ENCODE measurements around the gene PXDC1.
"Not testable (repeated sequence)": the region's sequence is repeated elsewhere in the genome, so short reads cannot be mapped to it uniquely, and the experiment has no call there.

The PXDC1 gene

GRCh38 chr6:3779574-3779849, 28.0 kb upstream of the PXDC1 start:
- no peaks in the 10 kb centered on the region for H3K36me3 ChIP-seq (ENCODE audit: control insufficient read depth, insufficient read depth, low read length, severe bottlenecking)
- no peak overlapping the region for H3K4me3 ChIP-seq (ENCODE audit: low read length)
- H3K9me3 ChIP-seq (ENCODE audit: control insufficient read depth, low read length): no peaks in the 10 kb centered on the region
- DNase-seq (ENCODE audit: low read depth): no peak
- peaks cover 9% of the 10 kb centered on the region for H3K4me1 ChIP-seq (ENCODE audit: control insufficient read depth, insufficient read depth, low read length)
- no peak overlapping the region for H3K9ac ChIP-seq (ENCODE audit: low read length)
- peaks cover 6% of the 10 kb centered on the region for H3K27me3 ChIP-seq (replicated peaks; ENCODE audit: control insufficient read depth, insufficient read depth, low read length)

DNA sequence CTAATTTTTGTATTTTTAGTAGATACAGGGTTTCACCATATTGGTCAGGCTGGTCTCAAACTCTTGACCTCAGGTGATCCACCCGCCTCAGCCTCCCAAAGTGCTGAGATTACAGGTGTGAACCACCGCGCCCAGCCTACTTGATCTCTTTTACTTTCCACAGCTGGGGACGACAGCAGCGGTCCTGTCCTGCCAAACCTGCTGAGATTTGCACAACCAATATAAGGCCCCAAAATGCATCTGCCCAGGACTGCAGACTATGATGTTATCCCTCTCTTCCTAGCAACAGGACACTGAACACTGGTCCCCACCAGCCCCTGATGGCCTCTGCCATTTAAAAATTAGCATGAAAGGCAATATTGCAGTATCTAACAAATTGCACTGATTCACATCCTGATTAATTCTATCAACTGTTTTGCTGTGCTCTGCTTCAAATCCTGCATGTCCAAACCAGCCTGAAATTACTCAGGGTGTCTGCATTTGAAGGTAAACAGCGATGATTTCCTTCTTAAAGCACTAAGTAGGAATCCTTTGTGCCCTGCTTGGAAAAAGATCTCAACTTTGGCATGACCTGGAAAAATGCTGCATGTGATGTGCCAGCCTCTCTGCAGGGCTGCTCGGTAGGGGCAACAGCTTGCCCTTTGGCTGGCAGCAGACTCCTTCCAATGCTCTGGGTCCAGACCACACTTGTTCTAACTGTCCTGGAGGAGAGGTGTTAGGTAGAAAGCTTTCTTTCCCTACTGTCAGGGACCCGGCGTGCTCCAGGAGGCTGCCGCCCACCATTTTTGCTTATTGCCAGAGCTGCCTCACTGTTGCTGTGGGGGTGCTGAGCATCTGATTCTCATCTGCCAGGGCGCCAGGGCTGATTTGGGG, 27.4 kb upstream of the PXDC1 start:
- Histone ChIP-seq H3K9me3 (ENCODE audit: control insufficient read depth, low read length) (no peaks in the 10 kb centered on the region), H3K4me1 (ENCODE audit: control insufficient read depth, insufficient read depth, low read length) (peaks cover 9% of the 10 kb centered on the region), H3K4me3 (ENCODE audit: low read length) (no peak overlapping the region), H3K36me3 (ENCODE audit: control insufficient read depth, insufficient read depth, low read length, severe bottlenecking) (no peaks in the 10 kb centered on the region), H3K9ac (ENCODE audit: low read length) (no peak overlapping the region), H3K27me3 (replicated peaks; ENCODE audit: control insufficient read depth, insufficient read depth, low read length) (peaks cover 6% of the 10 kb centered on the region)
- DNase-seq (ENCODE audit: low read depth): no peak

DNA sequence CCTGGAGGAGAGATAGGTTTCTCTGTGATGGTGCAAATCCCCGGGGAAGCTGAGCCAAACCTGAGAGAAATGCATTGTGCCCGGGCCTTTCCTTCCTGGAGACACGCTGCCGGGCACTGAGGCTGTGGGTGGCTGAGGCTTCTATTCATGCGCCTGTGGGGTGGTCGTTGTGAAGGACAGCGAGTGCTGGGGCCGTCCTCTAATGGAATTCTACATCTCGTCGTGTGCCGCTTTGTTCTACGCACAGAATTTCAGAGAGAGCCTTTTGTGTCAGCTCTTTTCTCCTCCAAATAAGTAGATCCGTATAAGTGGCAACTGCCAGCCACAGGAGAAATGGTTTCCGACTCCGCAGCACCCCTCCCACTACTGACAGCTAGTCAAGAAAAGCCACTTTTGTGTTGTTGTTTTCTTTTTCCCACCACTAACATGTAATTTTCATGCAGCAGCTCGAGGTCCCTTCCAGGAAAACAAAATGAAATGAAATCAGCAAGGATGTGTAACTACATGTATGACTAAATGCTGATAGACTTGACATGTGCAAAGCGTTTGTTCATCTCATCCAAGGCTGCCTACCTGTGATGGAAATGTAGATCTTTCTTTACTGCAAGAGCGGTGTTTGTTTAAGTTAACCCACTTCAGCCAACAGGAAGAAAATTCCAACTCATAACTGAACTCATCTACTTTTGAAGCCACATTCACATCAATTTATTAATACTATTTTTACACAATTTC, 26.4 kb upstream of the PXDC1 start:
- Histone ChIP-seq H3K9me3 (ENCODE audit: control insufficient read depth, low read length) (no peaks in the 10 kb centered on the region), H3K36me3 (ENCODE audit: control insufficient read depth, insufficient read depth, low read length, severe bottlenecking) (no peaks in the 10 kb centered on the region), H3K9ac (ENCODE audit: low read length) (no peak overlapping the region), H3K27me3 (replicated peaks; ENCODE audit: control insufficient read depth, insufficient read depth, low read length) (peaks cover 6% of the 10 kb centered on the region), H3K4me3 (ENCODE audit: low read length) (no peak overlapping the region), H3K4me1 (ENCODE audit: control insufficient read depth, insufficient read depth, low read length) (peaks cover 6% of the 10 kb centered on the region)
- DNase-seq (ENCODE audit: low read depth): no peak

GRCh38 chr6:3776881-3777507, 25.5 kb upstream of the PXDC1 start:
- Histone ChIP-seq H3K36me3 (ENCODE audit: control insufficient read depth, insufficient read depth, low read length, severe bottlenecking) (no peaks in the 10 kb centered on the region), H3K9me3 (ENCODE audit: control insufficient read depth, low read length) (no peaks in the 10 kb centered on the region), H3K4me3 (ENCODE audit: low read length) (no peak overlapping the region), H3K4me1 (ENCODE audit: control insufficient read depth, insufficient read depth, low read length) (no peaks in the 10 kb centered on the region), H3K9ac (ENCODE audit: low read length) (no peak overlapping the region), H3K27me3 (replicated peaks; ENCODE audit: control insufficient read depth, insufficient read depth, low read length) (peaks cover 6% of the 10 kb centered on the region)
- no peak for DNase-seq (ENCODE audit: low read depth)

DNA sequence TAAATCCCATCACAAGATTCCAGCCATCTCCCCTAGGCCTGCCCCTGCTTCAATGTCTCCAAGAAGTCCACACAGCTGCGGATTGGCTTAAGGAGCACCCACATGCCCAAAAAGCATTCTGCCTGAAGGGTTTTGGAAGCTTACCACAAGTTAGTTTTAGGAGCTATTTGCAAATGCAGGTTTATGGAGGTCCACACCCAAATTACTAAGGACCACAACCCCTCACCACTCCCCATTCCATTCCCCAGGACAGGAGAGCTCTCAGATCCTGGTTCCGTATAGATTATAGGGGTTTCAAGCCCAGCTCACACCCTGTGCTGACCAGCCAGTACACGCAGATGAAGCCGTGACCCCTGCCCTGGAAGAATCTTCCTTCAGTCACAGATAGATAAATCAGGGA, 24.3 kb upstream of the PXDC1 start:
- H3K36me3 ChIP-seq (ENCODE audit: control insufficient read depth, insufficient read depth, low read length, severe bottlenecking): no peaks in the 10 kb centered on the region
- DNase-seq (ENCODE audit: low read depth): no peak
- H3K4me1 ChIP-seq (ENCODE audit: control insufficient read depth, insufficient read depth, low read length): no peaks in the 10 kb centered on the region
- no peaks in the 10 kb centered on the region for H3K27me3 ChIP-seq (replicated peaks; ENCODE audit: control insufficient read depth, insufficient read depth, low read length)
- H3K9ac ChIP-seq (ENCODE audit: low read length): no peak overlapping the region
- H3K4me3 ChIP-seq (ENCODE audit: low read length): no peak overlapping the region
- H3K9me3 ChIP-seq (ENCODE audit: control insufficient read depth, low read length): no peaks in the 10 kb centered on the region

DNA sequence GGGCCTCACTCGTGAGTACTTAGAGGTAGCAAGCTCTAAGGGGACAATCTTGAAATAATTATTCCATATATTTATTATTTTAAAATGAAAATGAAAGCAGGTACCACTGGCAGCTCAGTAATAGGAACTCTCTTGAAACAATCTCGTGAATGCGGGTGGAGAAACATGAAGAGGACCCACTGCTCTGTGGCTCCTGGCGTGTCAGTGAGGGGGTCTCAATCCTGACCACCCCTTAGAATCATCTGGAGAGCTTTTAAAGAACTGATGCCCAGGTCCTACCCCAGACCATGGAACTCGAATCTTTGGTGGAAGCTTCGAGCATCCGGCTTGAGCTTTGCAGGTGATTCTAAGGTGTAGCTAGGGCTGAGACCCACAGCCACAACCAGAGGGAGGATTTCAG, 23.9 kb upstream of the PXDC1 start:
- Histone ChIP-seq H3K9ac (ENCODE audit: low read length) (no peak overlapping the region), H3K4me1 (ENCODE audit: control insufficient read depth, insufficient read depth, low read length) (no peaks in the 10 kb centered on the region), H3K9me3 (ENCODE audit: control insufficient read depth, low read length) (no peaks in the 10 kb centered on the region), H3K36me3 (ENCODE audit: control insufficient read depth, insufficient read depth, low read length, severe bottlenecking) (no peaks in the 10 kb centered on the region), H3K27me3 (replicated peaks; ENCODE audit: control insufficient read depth, insufficient read depth, low read length) (no peaks in the 10 kb centered on the region), H3K4me3 (ENCODE audit: low read length) (no peak overlapping the region)
- no peak for DNase-seq (ENCODE audit: low read depth)

GRCh38 chr6:3773678-3774298, 22.3 kb upstream of the PXDC1 start:
- Histone ChIP-seq H3K9me3 (ENCODE audit: control insufficient read depth, low read length) (no peaks in the 10 kb centered on the region), H3K4me1 (ENCODE audit: control insufficient read depth, insufficient read depth, low read length) (peaks cover 13% of the 10 kb centered on the region), H3K27me3 (replicated peaks; ENCODE audit: control insufficient read depth, insufficient read depth, low read length) (no peaks in the 10 kb centered on the region), H3K36me3 (ENCODE audit: control insufficient read depth, insufficient read depth, low read length, severe bottlenecking) (no peaks in the 10 kb centered on the region), H3K9ac (ENCODE audit: low read length) (no peak overlapping the region), H3K4me3 (ENCODE audit: low read length) (no peak overlapping the region)
- peak; percentile 89 for DNase-seq (ENCODE audit: low read depth)

DNA sequence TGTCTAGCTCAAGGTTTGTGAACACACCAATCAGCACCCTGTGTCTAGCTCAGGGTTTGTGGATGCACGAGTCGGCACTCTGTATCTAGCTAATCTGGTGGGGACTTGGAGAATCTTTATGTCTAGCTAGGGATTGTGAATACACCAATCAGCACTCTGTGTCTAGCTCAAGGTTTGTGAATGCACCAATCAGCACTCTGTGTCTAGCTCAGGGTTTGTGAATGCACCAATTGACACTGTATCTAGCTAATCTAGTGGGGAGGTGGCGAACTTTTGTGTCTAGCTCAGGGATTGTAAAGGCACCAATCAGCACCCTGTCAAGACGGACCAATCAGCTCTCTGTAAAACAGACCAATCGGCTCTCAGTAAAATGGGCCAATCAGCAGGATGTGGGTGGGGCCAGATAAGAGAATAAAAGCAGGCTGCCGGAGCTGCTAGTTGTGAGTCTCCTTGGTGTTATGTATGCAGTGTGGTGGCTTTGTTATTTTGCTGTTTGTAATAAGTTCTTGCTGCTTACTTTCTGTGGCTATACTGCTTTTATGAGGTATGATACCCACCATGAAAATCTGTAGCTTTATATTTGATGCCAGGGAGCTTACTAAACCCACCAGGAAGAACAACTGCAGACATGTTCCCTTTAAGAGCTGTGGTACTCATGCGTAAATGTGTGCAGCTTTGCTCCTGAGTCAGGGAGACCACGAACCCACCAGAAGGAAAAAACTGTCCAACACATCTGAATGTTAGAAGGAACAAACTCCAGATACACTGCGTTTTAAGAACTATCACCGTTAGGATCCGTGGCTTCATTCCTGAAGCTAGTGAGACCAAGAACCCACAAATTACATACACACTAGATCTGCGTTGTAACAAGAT, 20.9 kb upstream of the PXDC1 start:
- H3K4me3 ChIP-seq (ENCODE audit: low read length); H3K9me3 ChIP-seq (ENCODE audit: control insufficient read depth, low read length); H3K27me3 ChIP-seq (replicated peaks; ENCODE audit: control insufficient read depth, insufficient read depth, low read length); H3K9ac ChIP-seq (ENCODE audit: low read length); H3K36me3 ChIP-seq (ENCODE audit: control insufficient read depth, insufficient read depth, low read length, severe bottlenecking); DNase-seq (ENCODE audit: low read depth): not testable (repeated sequence)
- H3K4me1 ChIP-seq (ENCODE audit: control insufficient read depth, insufficient read depth, low read length): peaks cover 17% of the 10 kb centered on the region

GRCh38 chr6:3771407-3772011, 20.0 kb upstream of the PXDC1 start:
- no peaks in the 10 kb centered on the region for H3K27me3 ChIP-seq (replicated peaks; ENCODE audit: control insufficient read depth, insufficient read depth, low read length)
- no peaks in the 10 kb centered on the region for H3K36me3 ChIP-seq (ENCODE audit: control insufficient read depth, insufficient read depth, low read length, severe bottlenecking)
- H3K4me1 ChIP-seq (ENCODE audit: control insufficient read depth, insufficient read depth, low read length): peaks cover 17% of the 10 kb centered on the region
- no peak for DNase-seq (ENCODE audit: low read depth)
- no peak overlapping the region for H3K4me3 ChIP-seq (ENCODE audit: low read length)
- H3K9ac ChIP-seq (ENCODE audit: low read length): no peak overlapping the region
- peaks cover 4% of the 10 kb centered on the region for H3K9me3 ChIP-seq (ENCODE audit: control insufficient read depth, low read length)

DNA sequence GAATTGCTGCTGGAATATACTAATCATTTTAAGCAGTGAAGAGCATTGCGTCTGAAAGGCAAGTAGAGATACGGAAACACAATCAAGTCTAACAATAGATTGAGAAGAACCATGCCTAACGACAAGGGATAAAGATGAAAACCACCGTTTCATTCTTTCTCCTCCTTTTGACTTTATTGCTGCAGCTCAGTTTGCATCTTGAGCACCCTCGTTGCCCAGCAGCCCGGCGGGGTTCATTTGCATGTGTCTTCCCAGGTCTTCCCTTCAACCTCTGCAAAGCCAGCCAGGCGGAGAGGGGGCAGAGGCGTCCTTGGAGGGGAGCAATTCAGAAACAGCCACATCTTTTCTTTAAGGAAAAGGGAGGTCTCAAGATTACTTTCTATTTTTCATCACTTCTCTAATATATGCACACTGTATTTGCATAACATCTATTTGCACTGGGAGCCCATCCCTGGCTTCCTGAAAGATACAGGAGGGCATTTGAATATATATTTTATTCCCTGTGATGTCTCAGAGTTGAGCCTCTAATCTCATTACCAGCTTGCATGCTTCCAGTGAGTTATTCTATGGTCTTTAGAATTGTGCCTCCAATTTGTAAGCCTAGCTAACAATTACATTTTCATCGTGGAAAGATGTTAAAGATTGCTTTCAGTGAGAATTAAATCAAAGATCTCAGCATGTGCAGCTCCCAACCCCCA, 18.7 kb upstream of the PXDC1 start:
- H3K9me3 ChIP-seq (ENCODE audit: control insufficient read depth, low read length): peaks cover 4% of the 10 kb centered on the region
- peaks cover 23% of the 10 kb centered on the region for H3K4me1 ChIP-seq (ENCODE audit: control insufficient read depth, insufficient read depth, low read length)
- no peak overlapping the region for H3K9ac ChIP-seq (ENCODE audit: low read length)
- H3K27me3 ChIP-seq (replicated peaks; ENCODE audit: control insufficient read depth, insufficient read depth, low read length): no peaks in the 10 kb centered on the region
- H3K36me3 ChIP-seq (ENCODE audit: control insufficient read depth, insufficient read depth, low read length, severe bottlenecking): no peaks in the 10 kb centered on the region
- no peak for DNase-seq (ENCODE audit: low read depth)
- no peak overlapping the region for H3K4me3 ChIP-seq (ENCODE audit: low read length)

Measured in adipocyte (in vitro differentiated cells).